MCF 10A (cell line): ENCODE measurements around the gene ANKMY1. TPM values are rescaled to one million over a fixed set of nuclear protein-coding genes. Genes with fewer than 3 reads are reported as not detected.
"Not testable (repeated sequence)": the region's sequence is repeated elsewhere in the genome, so short reads cannot be mapped to it uniquely, and the experiment has no call there.

Experiments used
- BruUV-seq: library from RNA; stranded (reverse); fragments of 400-500 nt; replicated peaks from 2 replicates; lab custom pipeline; 2021; lab: Mats Ljungman, UMichigan
- CTCF ChIA-PET: fragments of 300-600 bp; sonication (Branson Sonifier 250); formaldehyde crosslinking; extraction: SDS; loops from one replicate; lab custom pipeline; 2021; ENCODE audit warnings: antibody characterized with exemption, inconsistent platforms; lab: Yijun Ruan, JAX
- POLR2A ChIA-PET: fragments of 300-600, 350-650 bp; sonication (Branson Sonifier 250); formaldehyde crosslinking; extraction: SDS; loops from one replicate; lab custom pipeline; 2020; ENCODE audit warnings: antibody characterized with exemption, inconsistent platforms; lab: Yijun Ruan, JAX
- DNase-seq: peaks from one replicate; pipeline ENCODE4 v3.0.0-alpha.2; 2018; ENCODE audit not compliant: unreplicated experiment
- H3K27ac Mint-ChIP-seq: one replicate; pipeline ENCODE4 v1.8.0; 2022; ENCODE audit warnings: mild to moderate bottlenecking, low read depth, mixed read lengths; ENCODE audit not compliant: unreplicated experiment
- H3K27me3 Mint-ChIP-seq: one replicate; pipeline ENCODE4 v1.8.0; 2022; ENCODE audit warnings: mixed read lengths; ENCODE audit not compliant: insufficient read depth, unreplicated experiment
- H3K36me3 Mint-ChIP-seq: one replicate; pipeline ENCODE4 v1.8.0; 2022; ENCODE audit warnings: mild to moderate bottlenecking, moderate library complexity, mixed read lengths; ENCODE audit not compliant: insufficient read depth, unreplicated experiment
- H3K4me1 Mint-ChIP-seq: one replicate; pipeline ENCODE4 v1.8.0; 2022; ENCODE audit warnings: mixed read lengths; ENCODE audit not compliant: insufficient read depth, unreplicated experiment
- H3K4me3 Mint-ChIP-seq: one replicate; pipeline ENCODE4 v1.8.0; 2022; ENCODE audit warnings: mild to moderate bottlenecking, moderate library complexity, mixed read lengths; ENCODE audit not compliant: unreplicated experiment
- H3K9me3 Mint-ChIP-seq: one replicate; pipeline ENCODE4 v1.8.0; 2022; ENCODE audit warnings: mixed read lengths; ENCODE audit not compliant: unreplicated experiment
- intact Hi-C: fragments of 100-400 bp; cut with micrococcal nuclease; formaldehyde crosslinking; loops from 2 replicates; pipeline ENCODE4 v1.14.1; 2022
- total RNA-seq: library from RNA; stranded (reverse); gene quantifications from 2 replicates; pipeline ENCODE4 v1.2.3, GENCODE V29; 2022
- TF ChIP-seq, protein P1 (sequence below): fragments of 200-600 bp; IDR thresholded peaks from one replicate; pipeline ENCODE4 v1.8.0; 2022; ENCODE audit warnings: antibody characterized with exemption, mild to moderate bottlenecking; ENCODE audit not compliant: unreplicated experiment

Gene ANKMY1
- total RNA-seq, 1 experiment from 2014 or later = 22.2 TPM

DNA sequence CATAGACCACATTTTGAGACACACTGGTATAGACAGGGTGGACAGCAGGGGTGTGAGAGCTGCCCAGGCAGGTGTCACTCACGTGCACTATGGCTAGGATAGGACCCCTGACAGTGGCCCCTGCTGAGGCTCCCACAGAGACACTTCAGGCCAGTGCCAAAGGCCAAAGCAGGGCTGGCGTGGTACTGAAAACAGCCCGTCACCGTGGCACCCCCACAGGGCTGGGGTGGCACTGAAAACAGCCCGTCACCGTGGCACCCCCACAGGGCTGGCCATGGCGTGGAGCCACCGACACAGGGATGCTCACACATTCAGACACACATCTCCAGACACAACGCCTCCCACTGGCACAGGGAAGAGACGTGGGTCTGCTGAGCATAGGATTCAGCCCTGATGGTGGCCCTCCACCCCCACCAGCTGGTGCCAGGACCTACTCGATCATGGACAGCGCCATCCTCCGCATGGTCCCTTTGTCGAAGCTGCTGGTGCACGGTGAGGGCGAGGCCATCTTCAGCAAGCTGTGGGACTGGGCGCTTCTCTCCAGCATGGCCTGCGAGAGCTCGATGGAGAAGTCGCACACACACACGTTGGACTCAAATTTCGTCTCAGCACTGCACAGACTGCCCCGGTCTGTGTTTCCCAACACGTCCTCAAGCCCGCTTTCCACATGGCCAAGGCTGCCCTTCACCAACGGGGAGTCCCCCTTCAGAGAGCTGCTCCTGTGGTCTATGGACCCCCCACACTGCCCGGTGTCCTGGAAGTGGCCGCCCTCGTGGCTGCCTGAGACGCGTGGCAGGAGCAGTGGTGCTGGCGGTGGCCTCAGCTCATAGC is 34.1 kb downstream of the ANKMY1 start:
- no TSS peak for BruUV-seq
- H3K27me3 Mint-ChIP-seq = no peaks in the 10 kb centered on the region
- ChIA-PET CTCF (interaction anchor here (0.6 to 2.9 kb wide), 4 partner anchors 10 to 252 kb away, joined by 3 to 10 read pairs (median 4); no protein-coding TSS in a partner anchor), POLR2A (no interaction called here)
- no peak overlapping the region for H3K4me3 Mint-ChIP-seq
- no peaks in the 10 kb centered on the region for H3K4me1 Mint-ChIP-seq
- intact Hi-C loops = no loop called here
- peaks cover 17% of the 10 kb centered on the region for H3K9me3 Mint-ChIP-seq
- no peak overlapping the region for H3K27ac Mint-ChIP-seq
- no peak for DNase-seq
- TF ChIP-seq, protein P1, sequence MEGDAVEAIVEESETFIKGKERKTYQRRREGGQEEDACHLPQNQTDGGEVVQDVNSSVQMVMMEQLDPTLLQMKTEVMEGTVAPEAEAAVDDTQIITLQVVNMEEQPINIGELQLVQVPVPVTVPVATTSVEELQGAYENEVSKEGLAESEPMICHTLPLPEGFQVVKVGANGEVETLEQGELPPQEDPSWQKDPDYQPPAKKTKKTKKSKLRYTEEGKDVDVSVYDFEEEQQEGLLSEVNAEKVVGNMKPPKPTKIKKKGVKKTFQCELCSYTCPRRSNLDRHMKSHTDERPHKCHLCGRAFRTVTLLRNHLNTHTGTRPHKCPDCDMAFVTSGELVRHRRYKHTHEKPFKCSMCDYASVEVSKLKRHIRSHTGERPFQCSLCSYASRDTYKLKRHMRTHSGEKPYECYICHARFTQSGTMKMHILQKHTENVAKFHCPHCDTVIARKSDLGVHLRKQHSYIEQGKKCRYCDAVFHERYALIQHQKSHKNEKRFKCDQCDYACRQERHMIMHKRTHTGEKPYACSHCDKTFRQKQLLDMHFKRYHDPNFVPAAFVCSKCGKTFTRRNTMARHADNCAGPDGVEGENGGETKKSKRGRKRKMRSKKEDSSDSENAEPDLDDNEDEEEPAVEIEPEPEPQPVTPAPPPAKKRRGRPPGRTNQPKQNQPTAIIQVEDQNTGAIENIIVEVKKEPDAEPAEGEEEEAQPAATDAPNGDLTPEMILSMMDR = no peak
- H3K36me3 Mint-ChIP-seq = peaks cover 65% of the 10 kb centered on the region

DNA sequence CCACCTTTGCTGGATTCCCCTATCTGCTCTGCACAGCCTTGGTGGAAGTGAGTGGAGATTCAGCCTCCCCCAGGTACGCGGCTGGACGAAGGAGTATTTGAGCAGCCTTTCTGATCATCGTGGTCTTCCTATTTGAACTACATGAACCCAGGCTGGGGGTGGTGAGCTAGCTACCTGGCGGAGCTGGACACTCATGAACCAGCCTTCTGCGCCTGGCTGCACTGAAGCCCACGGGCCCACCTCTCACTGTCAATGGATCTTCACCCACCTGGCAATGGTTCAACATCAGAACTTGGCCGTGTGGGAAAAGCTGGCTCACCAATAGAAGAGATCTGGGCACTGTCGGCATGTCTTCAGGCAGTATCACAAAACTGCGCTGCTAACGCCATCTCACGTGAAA is 35.4 kb downstream of the ANKMY1 start:
- H3K4me1 Mint-ChIP-seq = no peaks in the 10 kb centered on the region
- no TSS peak for BruUV-seq
- ChIA-PET CTCF (interaction anchor here (1.4 kb wide), 1 partner anchor 8 kb away, joined by 4 read pairs; no protein-coding TSS in a partner anchor), POLR2A (no interaction called here)
- TF ChIP-seq, protein P1 = no peak
- no peak overlapping the region for H3K27ac Mint-ChIP-seq
- intact Hi-C loops = no loop called here
- H3K36me3 Mint-ChIP-seq = peaks cover 60% of the 10 kb centered on the region
- H3K4me3 Mint-ChIP-seq = no peak overlapping the region
- no peak for DNase-seq
- H3K9me3 Mint-ChIP-seq = peaks cover 15% of the 10 kb centered on the region
- no peaks in the 10 kb centered on the region for H3K27me3 Mint-ChIP-seq

DNA sequence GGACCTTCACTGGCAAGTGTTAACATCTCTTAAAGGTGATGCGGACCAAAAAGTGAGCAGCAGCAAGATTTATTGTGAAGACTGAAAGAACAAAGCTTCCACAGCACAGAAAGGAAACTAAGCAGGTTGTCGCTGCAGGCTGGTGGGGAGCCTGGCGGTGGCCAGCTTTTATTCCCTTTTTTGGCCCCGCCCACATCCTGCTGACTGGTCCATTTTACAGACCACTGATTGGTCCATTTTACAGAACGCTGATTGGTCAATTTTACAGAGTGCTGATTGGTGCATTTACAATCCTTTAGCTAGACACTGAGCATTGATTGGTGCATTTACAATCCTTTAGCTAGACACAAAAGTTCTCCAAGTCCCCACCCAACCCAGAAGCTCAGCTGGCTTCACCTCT is 35.9 kb downstream of the ANKMY1 start:
- H3K27me3 Mint-ChIP-seq, H3K4me3 Mint-ChIP-seq, POLR2A ChIA-PET, intact Hi-C loops, H3K4me1 Mint-ChIP-seq, H3K9me3 Mint-ChIP-seq, H3K27ac Mint-ChIP-seq, DNase-seq, BruUV-seq: not testable (repeated sequence)
- CTCF ChIA-PET = interaction anchor here (1.4 kb wide), 1 partner anchor 8 kb away, joined by 4 read pairs; no protein-coding TSS in a partner anchor
- peaks cover 59% of the 10 kb centered on the region for H3K36me3 Mint-ChIP-seq

DNA sequence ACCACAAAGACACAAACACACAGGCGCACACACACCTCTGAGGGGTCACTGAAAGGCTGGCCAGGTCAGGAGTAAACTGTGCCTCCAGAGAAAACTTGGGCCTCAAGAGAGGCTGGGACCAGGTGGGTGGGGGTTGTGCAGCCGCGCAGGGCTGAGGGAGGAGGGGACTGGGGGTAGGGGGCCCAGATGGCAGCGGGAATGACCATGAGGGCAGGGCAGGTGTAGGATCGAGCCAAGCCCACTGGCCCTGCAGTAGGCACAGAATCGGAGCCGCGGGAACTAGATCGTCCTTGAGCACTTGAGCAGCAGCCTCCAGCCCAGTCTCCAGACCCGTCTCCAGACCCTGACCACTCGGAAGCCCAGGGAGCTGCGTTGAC is 36.8 kb downstream of the ANKMY1 start:
- POLR2A ChIA-PET = no interaction called here
- no peak for DNase-seq
- intact Hi-C loops = no loop called here
- no peaks in the 10 kb centered on the region for H3K27me3 Mint-ChIP-seq
- H3K4me3 Mint-ChIP-seq = no peak overlapping the region
- H3K9me3 Mint-ChIP-seq = peaks cover 7% of the 10 kb centered on the region
- no peak overlapping the region for H3K27ac Mint-ChIP-seq
- no peaks in the 10 kb centered on the region for H3K4me1 Mint-ChIP-seq
- H3K36me3 Mint-ChIP-seq = peaks cover 55% of the 10 kb centered on the region
- CTCF ChIA-PET = interaction anchor here (0.5 kb wide), 1 partner anchor 546 kb away, joined by 3 read pairs; no protein-coding TSS in a partner anchor
- BruUV-seq = no TSS peak
- TF ChIP-seq, protein P1 = no peak
